NCI-H2081 treated with DMSO at 0.1 percent for 48 hours (cell line): ENCODE data around the gene SBNO1.
"Not testable (repeated sequence)": the region's sequence is repeated elsewhere in the genome, so short reads cannot be mapped to it uniquely, and the experiment has no call there.

Experiments
- DNase-seq: peaks from one replicate; lab custom pipeline; 2025; lab: John Stamatoyannopoulos, UW

The SBNO1 gene

DNA sequence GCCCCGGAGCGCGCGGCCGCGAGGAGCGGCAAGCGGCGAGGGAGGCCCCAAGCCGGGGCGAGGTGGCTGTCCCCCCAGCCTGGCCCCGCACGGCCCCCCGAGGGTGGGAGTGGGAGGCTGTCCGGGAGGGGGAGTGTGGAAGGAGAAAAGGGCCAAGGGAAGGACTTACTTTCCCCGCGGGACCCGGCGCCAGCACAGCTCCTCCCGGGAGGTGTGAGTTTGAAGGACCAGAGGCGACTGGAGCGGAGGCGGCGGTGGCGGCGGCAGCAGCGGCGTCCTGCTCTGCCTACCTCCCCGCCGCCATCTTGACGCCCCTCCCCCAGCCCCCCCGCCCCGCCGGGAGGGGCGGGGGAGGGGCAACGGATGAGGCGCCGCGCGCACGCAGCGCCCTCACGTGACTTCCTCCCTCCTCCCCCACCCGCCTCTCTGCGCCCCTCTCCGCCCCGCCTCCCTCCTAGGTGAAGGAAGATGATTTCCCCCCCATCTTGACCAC is at the start of gene SBNO1:
Gene SBNO1, minus strand, starts transcription at position 316 of the 493 bp plus-strand sequence. CDS start 14,406 bp downstream, outside the sequence.
- DNase-seq = no peak

DNA sequence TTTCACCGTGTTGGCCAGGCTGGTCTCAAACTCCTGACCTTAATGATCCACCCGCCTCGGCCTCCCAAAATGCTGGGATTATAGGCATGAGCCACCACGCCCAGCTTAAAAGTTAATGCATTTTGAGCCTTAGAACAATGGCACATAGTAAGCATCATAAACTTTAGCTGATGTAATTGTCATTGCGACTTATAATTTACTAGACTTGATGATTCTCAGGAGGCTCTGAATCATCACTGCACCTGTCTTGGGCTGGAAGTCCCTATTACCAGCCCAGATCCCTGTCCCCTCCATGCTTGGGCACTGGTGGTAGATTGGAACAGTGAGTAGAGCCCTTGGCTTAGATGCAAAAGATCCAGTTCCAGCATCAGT is 45.4 kb upstream of the SBNO1 start:
- DNase-seq = no peak

DNA sequence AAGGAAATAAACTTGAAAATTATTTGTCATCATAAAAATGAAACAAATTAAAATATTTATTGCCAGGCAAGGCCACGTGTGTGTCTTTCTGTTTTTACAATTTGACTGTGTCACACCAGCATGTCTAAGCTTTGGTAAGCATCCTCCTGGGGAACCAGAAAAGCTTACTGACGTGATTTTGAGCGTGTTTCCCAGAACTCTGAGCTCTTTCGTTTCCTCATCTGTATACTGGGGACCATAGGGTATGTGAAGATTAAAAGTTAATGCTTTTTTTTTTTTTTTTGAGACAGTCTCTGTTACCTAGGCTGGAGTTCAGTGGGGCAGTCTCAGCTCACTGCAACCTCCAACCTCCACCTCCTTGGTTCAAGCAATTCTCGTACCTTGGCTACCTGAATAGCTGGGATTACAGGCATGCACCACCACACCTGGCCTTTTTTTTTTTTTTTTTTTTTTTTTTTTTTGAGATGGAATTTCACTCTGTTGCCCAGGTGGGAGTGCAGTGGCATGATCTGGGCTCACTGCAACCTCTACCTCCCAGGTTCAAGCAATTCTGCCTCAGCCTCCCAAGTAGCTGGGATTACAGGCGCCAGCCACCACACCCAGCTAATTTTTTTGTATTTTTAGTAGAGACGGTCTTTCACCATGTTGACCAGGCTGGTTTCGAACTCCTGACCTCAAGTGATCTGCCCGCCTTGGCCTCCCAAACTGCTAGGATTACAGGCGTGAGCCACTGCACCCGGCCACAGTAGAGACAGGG is 44.8 kb upstream of the SBNO1 start:
- DNase-seq = not testable (repeated sequence)

DNA sequence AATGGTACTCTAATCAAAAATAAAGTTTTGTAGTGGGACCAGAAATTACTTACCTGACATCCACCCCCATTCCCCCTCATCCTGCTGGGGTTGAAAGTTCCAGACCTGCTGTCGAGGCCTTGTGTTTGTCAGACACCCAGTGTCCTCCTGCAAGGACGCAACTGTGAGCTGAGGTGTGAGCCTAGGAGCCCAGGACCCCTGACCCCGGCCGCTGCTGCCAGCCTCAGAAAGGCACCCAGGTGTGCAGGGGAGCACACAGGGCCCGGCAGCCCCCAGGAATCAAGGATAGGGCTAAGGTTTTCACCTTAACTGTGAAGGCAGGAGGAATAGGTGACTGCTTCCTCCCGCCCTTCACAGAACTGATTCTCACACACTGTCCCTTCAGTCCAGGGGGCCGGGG is 44.0 kb upstream of the SBNO1 start:
- DNase-seq = not testable (repeated sequence)

DNA sequence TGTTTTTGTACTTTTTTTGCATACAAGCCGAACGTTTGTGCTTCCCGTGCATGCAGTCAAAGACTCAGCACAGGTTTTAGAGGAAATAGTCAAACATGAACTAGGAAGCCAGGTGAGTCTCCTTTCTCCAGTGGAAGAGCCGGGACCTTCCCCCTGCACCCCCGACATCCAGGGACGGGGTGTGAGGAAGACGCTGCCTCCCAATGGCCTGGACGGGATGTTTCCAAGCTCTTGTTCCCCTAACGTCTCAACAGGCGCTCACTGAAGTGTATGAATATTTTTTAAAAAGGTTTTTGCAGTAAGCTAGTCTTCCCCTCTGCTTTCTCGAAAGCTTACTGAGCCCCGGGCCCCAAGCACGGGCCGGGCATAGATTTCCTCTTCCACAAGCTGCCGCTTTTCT is 43.3 kb upstream of the SBNO1 start:
- DNase-seq = not testable (repeated sequence)

DNA sequence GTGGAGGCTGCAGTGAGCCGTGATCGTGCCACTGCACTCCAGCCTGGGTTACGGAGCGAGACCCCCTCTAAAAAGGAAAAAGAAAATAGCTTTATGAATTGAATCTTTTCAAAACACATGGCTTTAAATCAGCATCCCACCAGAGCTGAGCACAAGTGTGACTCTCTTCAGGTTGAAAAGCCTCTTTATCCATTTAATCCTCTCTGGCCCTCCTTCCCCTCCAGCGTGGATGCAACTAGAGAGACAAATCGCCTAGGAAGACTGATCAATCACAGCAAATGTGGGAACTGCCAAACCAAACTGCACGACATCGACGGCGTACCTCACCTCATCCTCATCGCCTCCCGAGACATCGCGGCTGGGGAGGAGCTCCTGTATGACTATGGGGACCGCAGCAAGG is 42.6 kb upstream of the SBNO1 start:
- not testable (repeated sequence) for DNase-seq

DNA sequence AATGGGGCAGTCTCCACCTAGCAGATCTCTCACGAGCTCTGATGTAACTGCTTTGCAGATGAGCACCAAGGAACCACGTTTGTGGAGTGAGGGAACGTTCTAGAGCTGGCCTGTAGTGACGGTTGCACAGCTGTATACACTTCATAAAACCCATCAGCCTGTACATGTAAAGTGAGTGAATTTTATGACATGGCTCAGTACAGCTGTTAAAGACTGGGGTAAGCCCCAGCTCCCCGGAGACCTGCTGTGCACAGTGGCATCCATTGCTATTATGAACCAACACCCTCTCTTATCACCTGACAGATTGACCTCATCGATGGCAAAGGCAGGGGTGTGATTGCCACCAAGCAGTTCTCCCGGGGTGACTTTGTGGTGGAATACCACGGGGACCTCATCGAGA is 39.9 kb upstream of the SBNO1 start:
- no peak for DNase-seq

DNA sequence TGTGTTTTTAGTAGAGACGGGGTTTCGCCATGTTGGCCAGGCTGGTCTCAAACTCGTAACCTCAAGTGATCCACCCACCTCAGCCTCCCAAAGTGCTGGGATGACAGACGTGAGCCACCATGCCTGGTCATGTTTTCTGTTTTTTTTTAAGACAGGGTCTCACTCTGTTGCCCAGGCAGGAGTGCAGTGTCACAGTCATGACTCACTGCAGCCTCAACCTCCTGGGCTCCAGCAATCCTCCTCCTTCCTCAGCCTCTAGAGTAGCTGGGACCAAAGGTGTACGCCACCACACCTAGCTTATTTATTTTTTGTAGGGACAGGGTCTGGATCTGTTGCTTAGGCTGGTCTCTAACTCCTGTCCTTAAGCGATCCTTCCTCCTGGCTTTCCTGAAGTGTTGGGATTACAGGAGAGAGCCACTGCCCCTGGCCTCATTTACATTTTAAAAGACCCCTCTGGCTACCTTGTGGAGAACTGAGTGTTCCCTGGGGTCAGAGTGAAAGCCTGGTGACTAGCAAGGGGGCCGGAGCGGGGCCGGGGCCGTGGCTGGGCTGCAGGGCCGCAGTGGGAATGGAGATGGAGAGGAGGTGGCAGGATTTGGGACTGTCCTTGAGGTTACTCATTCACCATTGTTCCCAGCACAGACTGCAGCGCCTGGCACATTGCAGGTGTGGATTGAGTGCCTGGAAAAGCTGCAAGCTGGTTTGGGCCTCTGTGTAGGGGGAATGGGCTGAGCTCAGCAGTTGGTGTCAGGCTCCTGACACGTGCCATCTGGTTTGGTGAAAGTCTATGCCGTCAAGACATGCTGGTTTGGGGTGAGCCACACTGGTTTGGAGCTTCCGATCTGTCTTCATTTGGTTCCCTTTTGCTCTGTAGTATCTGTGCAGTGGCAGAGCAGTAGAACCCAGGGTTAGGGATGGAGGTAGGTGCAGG is 37.4 kb upstream of the SBNO1 start:
- no peak for DNase-seq

DNA sequence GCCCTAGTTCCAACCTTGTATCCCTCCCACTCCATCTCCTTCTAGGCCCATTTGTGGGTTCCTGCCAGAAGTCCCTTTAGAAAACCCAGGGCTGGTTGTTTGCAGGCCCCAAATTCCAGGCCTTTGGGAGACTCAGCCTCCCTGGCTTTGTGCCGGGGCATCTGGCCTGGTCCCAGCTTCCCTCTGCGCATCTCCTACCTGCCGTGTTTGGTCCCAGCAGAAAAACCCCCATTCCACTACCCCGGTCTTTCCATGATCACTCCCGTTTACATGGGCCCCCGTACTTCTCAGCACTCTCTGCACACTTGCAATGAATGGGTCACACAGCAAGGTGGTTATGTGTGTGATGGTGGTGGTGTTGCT is 34.6 kb upstream of the SBNO1 start:
- DNase-seq = no peak

DNA sequence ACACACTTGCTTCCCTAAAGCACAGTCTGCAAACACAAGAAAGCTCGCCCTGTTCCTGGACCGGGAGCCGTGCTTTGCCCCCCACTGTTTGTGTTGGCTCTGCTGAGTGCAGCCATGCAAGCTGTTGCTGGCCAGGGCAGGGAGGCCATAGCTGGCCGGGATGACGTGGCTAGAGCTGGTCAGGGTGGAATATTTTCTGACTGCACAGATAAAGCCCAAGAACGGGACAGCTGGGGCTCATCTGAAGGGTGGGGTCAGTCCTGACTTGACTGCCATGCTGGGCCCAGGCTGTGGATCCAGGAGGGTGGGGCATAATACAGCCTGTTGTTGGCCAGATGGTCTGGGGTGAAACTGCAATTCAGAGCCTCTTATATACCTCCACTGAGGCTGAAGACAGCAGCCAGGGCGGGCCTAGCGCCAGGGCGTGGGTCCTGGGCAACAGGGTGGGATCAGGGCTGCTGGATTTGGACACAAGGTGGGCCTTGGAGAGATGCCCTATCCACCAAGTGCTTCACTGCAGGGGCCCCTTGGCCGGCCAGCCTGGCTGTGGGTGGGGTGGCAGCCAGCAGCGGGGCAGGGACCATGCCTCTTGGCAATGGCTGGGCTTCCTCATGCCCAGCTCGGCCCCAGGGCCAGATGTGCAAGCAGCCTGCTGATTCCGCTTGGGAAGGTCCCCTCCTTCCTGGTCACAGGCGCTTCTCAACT is 34.1 kb upstream of the SBNO1 start:
- no peak for DNase-seq

DNA sequence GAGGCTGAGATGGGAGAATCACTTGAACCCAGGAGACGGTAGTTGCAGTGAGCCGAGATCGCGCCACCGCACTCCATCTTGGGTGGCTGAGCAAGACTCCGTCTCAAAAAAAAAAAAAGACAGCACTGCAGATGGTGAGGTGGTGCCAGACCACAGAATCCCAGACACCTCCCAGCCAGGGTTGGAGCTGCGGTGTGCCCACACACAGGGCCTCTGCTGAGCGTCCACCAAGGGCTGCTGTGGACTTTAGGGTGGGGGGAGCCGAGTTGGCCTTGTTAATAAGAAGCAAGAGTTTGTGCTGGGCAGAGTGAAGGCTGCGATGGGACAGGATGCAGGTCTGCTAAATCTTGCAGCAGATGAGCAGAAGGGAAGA is 33.5 kb upstream of the SBNO1 start:
- no peak for DNase-seq

DNA sequence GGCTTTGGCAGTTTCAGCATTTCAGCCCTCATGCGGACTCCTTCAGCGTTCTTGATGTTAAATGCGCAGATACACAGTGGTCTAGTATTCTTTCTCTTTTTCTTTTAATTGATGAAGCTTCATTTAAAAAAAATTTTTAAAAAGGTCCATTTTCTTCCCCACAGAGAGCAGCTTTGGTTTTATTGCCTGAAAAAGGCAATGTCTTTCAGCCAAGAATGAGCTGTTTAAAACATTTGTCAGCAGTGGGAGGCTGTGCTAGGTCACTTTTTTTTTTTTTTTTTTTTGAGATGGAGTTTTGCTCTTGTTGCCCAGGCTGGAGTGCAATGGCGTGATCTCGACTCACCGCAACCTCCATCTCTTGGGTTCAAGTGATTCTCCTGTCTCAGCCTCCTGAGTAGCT is 32.8 kb upstream of the SBNO1 start:
- DNase-seq = no peak

DNA sequence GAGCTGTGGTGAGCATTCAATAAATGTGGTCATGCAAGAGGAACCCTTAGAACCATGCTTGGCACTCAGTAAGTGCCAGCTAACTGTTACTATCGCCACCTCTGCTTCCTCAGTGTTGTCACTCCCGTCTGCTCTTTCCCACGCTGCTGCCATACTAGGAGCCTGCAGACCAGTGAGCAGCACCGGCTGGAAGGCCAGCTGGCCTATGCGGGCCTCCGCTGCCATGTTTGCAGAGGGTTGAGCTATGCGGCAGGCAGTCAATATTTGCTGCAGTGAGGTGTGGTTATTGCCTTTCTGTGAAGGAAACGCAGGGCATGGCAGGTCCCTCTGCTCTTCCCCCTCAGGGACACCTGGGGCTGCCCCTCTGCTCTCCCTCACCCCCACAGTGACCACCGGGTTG is 32.3 kb upstream of the SBNO1 start:
- DNase-seq = no peak

DNA sequence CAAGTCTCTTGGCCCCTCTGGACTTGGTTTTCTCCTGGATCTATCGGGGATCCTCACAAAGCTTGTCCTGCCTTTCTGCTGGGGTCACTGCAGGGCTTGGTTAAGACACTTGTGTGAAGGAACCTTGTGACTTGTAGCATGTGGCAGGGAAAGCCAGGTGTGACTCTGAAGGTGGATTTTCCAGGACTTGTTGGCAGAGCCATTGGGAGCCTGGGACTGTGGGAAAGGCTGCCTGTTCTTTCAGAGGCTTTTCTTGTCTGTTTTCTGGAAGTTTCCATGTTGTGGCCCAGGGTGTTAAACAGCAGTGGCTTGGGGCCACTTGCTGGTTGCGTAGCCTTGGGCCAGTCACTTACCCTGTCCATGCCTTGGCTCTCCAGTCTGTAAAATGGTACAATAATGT is 31.9 kb upstream of the SBNO1 start:
- no peak for DNase-seq

DNA sequence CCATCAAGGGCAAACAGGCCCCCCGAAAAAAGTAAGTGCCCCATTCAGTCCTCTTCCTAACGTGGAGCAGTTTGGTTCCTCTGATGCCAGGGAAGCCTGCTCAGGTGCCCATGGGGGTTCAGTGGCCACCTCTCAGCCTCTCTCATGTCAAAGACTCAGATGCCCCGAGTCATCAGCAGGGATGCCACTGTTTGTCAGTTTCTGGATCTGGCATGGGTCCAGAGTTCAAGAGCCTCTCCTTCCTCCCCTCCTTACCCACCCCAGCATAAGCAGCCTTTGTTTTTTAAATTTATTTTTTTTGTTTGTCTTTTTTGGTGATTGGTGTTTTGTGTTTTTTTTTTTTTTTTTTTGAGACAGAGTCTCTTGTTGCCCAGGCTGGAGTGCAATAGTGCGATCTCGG is 30.6 kb upstream of the SBNO1 start:
- no peak for DNase-seq

DNA sequence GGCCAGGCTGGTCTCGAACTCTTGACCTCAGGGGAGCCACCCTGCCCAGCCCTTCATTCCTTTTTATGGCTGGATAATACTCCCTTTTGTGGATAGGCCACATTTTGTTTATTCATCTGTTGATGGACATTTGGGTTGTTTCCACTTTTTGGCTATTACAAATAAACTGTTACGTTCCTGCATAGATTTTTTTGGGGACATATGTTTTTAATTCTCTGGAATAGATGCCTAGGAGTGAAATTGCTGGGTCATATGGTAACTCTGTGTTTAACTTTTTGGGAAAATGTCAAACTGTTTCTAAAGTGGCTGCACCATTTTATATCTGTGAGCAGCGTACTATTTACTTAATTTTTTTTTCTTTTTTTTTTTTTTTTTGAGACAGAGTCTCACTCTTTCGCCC is 29.1 kb upstream of the SBNO1 start:
- no peak for DNase-seq

DNA sequence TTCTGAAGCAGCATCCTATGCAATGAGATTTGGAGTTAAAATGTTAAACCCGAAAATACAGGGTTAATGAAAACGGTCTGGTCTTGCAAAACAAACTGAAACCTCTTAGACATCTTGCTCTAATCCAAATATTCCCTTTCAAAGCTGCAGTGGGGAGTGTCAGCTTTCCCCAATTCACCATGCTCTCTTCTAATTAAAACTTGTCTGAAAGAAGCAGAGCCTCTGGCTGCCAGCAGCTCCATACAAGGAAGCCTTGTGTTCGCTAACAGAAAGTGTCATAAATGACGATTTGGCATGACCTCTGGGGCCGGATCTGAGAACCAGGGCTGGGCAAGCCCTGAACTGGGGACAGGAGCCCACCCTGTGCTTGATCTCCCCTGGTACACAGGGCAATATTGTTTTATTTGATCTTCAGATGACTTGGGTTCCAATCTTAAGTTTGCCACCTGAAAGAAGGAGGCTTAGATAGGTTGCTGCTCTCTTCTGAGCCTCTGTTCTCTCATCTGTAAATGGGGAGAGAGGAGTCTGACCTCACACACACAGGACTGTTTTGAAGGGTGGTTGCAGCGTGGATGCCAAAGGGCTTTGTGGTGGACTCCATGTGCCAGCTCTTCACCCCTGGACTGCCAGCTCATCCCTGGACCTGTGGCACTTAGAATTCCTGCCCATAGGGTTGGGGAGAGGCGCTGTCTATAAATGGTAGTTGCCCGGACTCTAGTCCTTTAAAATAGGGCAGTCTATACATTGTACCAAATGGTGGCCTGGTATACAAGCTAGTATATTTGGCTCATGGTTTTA is 27.1 kb upstream of the SBNO1 start:
- no peak for DNase-seq

DNA sequence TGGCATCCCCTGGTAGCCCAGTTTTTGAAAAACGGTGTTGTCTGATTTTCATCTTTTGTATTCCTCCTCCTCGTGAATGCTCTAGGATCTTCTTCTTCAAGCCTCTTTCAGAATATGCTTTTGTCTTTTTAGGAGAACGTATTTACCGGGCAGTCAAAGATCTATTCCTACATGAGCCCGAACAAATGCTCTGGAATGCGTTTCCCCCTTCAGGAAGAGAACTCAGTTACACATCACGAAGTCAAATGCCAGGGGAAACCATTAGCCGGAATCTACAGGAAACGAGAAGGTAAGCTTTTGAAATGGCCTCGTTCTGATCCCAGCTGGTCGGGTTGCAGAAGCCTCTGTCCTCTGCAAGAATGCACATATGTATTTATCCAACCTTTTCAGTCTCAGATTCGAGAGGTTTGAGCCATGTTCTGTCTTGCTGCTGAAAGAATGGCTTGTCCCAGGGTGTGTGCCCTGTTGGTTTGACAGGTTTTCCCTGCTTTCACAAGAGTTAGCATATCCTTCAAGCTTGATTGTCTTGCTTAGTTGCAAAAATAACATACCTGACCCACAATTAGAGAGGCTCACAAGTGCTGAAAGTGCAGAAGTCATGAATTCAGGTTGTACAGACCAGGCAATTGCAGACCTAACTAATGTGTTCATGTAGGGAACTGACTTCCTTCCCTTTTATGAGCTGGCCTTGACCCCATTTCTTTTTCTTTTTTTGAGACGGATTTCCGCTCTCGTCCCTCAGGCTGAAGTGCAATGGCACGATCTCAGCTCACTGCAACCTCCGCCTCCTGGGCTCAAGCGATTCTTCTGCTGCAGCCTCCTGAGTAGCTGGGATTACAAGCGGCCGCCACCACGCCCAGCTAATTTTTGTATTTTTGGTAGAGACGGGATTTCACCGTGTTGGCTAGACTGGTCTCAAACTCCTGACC is 26.1 kb upstream of the SBNO1 start:
- no peak for DNase-seq

DNA sequence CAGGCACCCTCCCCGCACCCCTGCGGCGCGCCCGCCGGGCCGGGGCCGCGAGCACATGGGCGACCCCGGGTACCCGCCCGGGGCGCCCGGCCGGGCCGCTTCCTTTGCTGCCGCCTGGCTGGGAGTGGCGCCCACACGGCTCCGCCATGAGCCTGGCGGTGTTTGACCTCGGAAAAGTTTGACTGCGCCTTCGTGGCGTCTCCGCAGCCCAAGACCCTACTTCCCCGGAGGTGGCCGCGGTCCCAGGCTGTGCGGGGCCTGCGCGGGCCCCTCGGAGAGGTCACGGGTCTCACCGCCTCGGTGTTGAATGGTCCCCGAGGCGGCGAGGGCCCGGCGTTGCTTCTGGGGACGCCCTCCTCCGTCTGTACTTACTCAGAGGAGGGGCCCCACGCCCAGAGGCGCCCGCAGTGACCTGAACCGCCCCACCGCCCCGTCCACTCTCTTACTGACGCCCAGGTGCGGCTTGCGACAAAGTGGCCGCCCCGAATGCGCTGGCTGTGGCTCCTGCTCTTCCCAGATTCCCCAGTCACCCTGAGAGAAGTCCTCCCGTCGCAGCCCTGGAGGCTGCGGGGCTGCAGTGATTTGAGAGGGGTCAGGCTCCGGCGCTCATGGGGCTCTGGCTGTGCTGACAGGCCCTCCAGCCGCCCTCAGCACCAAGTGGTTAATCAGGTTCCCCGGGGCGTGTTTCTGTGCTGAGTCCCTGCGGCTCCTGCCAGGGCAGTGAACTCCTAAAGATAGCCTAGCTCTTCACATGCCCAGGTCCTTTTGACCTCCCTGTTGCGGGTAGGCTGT is 25.1 kb upstream of the SBNO1 start:
- DNase-seq = no peak
